Uterus (tissue), 2 donors: ENCODE results near the gene DACT1.

Experiments used
- CTCF ChIP-seq, 4 experiments: fragments of 200-600 bp in 2 of 4; fragments of 450-650 bp in 2 of 4; sonication (generic) in 2 of 4; IDR thresholded peaks; one replicate each; pipeline ENCODE4 v1.5.1; 2016 to 2019; ENCODE audit warnings: antibody characterized with exemption in 4 of 4, mild to moderate bottlenecking in 2 of 4, moderate library complexity in 1 of 4
- POLR2A ChIP-seq, 2 donors: fragments of 450-650 bp; IDR thresholded peaks; one replicate each; pipeline ENCODE4 v1.6.1; 2016; ENCODE audit warnings: antibody characterized with exemption in 2 of 2, mild to moderate bottlenecking in 1 of 2, moderate library complexity in 1 of 2

- no peak for TF ChIP-seq CTCF (IDR thresholded peaks at IDR 0.05)
- TF ChIP-seq POLR2A (IDR thresholded peaks at IDR 0.05), result no peak
Observed at GRCh38 chr14:58662018-58662417, 24.3 kb downstream of the DACT1 start.
